Parathyroid adenoma (tissue), 2 donors: ENCODE measurements around the gene LAMA4.

Experiments used
- H2AFZ ChIP-seq: fragments of 300-600 bp; sonication (generic); one replicate; pipeline ENCODE4 v1.7.0; 2017; ENCODE audit warnings: antibody characterized with exemption, mild to moderate bottlenecking
- H3K27ac ChIP-seq: fragments of 300-600 bp; sonication (generic); one replicate; pipeline ENCODE4 v1.7.0; 2017
- H3K27me3 ChIP-seq: fragments of 300-600 bp; sonication (generic); one replicate; pipeline ENCODE4 v1.7.0; 2017; ENCODE audit warnings: low read length; ENCODE audit not compliant: control insufficient read depth, insufficient read depth
- H3K36me3 ChIP-seq: fragments of 300-600 bp; sonication (generic); one replicate; pipeline ENCODE4 v1.7.0; 2017; ENCODE audit warnings: low read length; ENCODE audit not compliant: control insufficient read depth, insufficient read depth
- H3K4me1 ChIP-seq: fragments of 300-600 bp; sonication (generic); one replicate; pipeline ENCODE4 v1.7.0; 2017; ENCODE audit warnings: control low read depth
- H3K4me2 ChIP-seq: fragments of 300-600 bp; sonication (generic); one replicate; pipeline ENCODE4 v1.7.0; 2017; ENCODE audit warnings: low read length
- H3K4me3 ChIP-seq: fragments of 300-600 bp; sonication (generic); one replicate; pipeline ENCODE4 v1.7.0; 2017; ENCODE audit warnings: low read depth, low read length
- H3K79me2 ChIP-seq: fragments of 300-600 bp; sonication (generic); one replicate; pipeline ENCODE4 v1.7.0; 2017; ENCODE audit warnings: control low read depth
- H3K9ac ChIP-seq: fragments of 300-600 bp; sonication (generic); one replicate; pipeline ENCODE4 v1.7.0; 2017; ENCODE audit warnings: mild to moderate bottlenecking
- H3K9me3 ChIP-seq: fragments of 300-600 bp; sonication (generic); one replicate; pipeline ENCODE4 v1.7.0; 2017; ENCODE audit warnings: low read length; ENCODE audit not compliant: control insufficient read depth
- CTCF ChIP-seq: fragments of 300-600 bp; sonication (generic); IDR thresholded peaks from one replicate; pipeline ENCODE4 v1.7.0; 2017; ENCODE audit warnings: antibody characterized with exemption, mild to moderate bottlenecking
- donor health status: primary hyperparathyroidism.

The LAMA4 gene

GRCh38 chr6:112231594-112232060 is 22.7 kb downstream of the LAMA4 start:
- no peaks in the 10 kb centered on the region for H3K27me3 ChIP-seq
- H3K9me3 ChIP-seq = no peaks in the 10 kb centered on the region
- H3K79me2 ChIP-seq = no peaks in the 10 kb centered on the region
- no peak overlapping the region for H2AFZ ChIP-seq
- H3K36me3 ChIP-seq = no peaks in the 10 kb centered on the region
- H3K9ac ChIP-seq = no peak overlapping the region
- H3K4me3 ChIP-seq = no peak overlapping the region
- H3K4me1 ChIP-seq = peaks cover 15% of the 10 kb centered on the region
- no peak for TF ChIP-seq CTCF
- no peak overlapping the region for H3K4me2 ChIP-seq
- no peak overlapping the region for H3K27ac ChIP-seq

- TF ChIP-seq CTCF = no peak
- Histone ChIP-seq H3K36me3 (no peaks in the 10 kb centered on the region), H3K79me2 (no peaks in the 10 kb centered on the region), H3K9me3 (no peaks in the 10 kb centered on the region), H3K27me3 (no peaks in the 10 kb centered on the region), H3K4me1 (peaks cover 15% of the 10 kb centered on the region), H2AFZ (no peak overlapping the region), H3K4me3 (no peak overlapping the region), H3K9ac (no peak overlapping the region), H3K27ac (no peak overlapping the region), H3K4me2 (no peak overlapping the region)
Measured at GRCh38 chr6:112231164-112231563, 23.2 kb downstream of the LAMA4 start.

GRCh38 chr6:112228480-112229332 is 25.7 kb downstream of the LAMA4 start:
- no peak overlapping the region for H3K27ac ChIP-seq
- H3K4me2 ChIP-seq = no peak overlapping the region
- H2AFZ ChIP-seq = no peak overlapping the region
- no peak for TF ChIP-seq CTCF
- no peak overlapping the region for H3K9ac ChIP-seq
- no peak overlapping the region for H3K4me3 ChIP-seq
- H3K9me3 ChIP-seq = no peaks in the 10 kb centered on the region
- no peaks in the 10 kb centered on the region for H3K36me3 ChIP-seq
- H3K4me1 ChIP-seq = peaks cover 12% of the 10 kb centered on the region
- H3K79me2 ChIP-seq = no peaks in the 10 kb centered on the region
- H3K27me3 ChIP-seq = no peaks in the 10 kb centered on the region

- no peak overlapping the region for H3K9ac ChIP-seq
- H3K79me2 ChIP-seq = no peaks in the 10 kb centered on the region
- no peaks in the 10 kb centered on the region for H3K36me3 ChIP-seq
- no peak overlapping the region for H3K4me2 ChIP-seq
- no peak overlapping the region for H3K4me3 ChIP-seq
- no peak for TF ChIP-seq CTCF
- H2AFZ ChIP-seq = no peak overlapping the region
- no peak overlapping the region for H3K27ac ChIP-seq
- H3K27me3 ChIP-seq = no peaks in the 10 kb centered on the region
- H3K4me1 ChIP-seq = peaks cover 5% of the 10 kb centered on the region
- H3K9me3 ChIP-seq = no peaks in the 10 kb centered on the region
Measured at GRCh38 chr6:112227992-112228391, 26.4 kb downstream of the LAMA4 start.

- Histone ChIP-seq H3K4me2 (no peak overlapping the region), H3K9ac (no peak overlapping the region), H3K36me3 (no peaks in the 10 kb centered on the region), H3K4me3 (no peak overlapping the region), H3K27ac (no peak overlapping the region), H3K79me2 (no peaks in the 10 kb centered on the region), H3K4me1 (no peaks in the 10 kb centered on the region), H3K9me3 (no peaks in the 10 kb centered on the region), H3K27me3 (no peaks in the 10 kb centered on the region), H2AFZ (no peak overlapping the region)
- TF ChIP-seq CTCF = no peak
Measured at GRCh38 chr6:112227411-112227810, 27.0 kb downstream of the LAMA4 start.
